CD4-positive, alpha-beta T cell treated with Interleukin-2 at 100 ng/mL for 4 hours (primary cell): ENCODE results near the gene TJAP1.
"Not testable (repeated sequence)": the region's sequence is repeated elsewhere in the genome, so short reads cannot be mapped to it uniquely, and the experiment has no call there.

ENCODE experiments used
- DNase-seq: peaks from one replicate; pipeline ENCODE4 v3.0.0-alpha.2; 2020; ENCODE audit warnings: low spot score

TJAP1 gene

DNA sequence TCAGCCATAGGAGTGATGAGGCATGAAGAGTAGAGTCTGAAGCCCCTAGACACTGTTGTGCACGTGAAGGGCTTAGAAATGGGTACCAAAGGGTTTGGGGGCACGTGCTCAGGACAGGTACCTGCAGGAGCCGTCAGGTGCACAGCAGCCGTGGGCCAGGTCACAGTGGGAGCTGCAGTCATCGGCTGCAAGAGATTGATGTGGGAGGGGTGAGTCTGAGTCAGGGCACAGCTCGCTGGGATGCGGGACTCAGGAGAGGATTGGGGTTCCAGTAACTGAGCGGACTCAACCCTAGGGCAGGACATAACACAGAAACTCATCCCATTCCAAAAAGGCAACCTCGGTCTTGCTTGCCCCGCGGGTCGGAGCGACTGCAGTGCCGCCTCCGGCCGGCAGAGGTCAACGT lies 23.1 kb upstream of the TJAP1 start:
- peak; percentile 70 for DNase-seq

DNA sequence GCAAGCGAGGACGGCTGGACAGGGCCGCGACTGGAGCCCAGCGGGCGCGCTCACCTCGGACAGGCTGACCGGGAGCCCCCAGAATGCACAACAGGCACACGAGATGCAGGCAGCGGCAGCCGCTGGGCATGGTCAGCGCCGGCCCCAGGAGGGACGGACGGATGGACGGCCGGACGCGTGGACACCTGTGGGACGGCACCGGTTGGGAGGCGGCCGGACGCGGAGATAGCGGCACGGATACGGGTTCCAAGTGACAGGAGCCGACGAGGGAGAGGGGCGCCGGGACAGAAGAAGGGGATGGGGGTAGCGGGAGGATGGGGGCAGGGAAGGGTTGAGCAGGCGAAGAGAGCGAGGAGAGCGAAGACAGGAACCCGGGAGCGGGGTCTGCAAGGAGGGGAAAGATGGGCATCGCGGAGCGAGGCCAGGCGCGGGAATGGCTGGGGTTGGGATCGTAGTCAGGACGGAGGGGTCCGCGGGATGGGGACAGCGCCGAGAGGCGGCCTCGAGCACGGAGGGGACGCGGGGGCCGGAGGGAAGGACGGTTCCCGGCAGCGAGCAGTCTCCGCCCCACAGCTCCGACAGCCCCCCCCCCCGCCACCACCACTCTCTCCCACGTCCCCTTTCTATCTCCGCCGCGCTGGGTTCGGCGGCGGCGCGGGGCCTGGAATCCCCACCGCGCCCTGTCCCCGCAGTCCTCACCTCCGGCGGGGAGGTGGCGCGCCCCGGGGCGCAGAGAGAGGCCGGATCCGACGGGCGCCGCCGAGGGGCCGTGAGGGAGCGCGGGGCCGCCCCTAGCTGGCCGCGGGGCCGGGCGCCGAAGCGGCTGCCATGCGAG lies 22.5 kb upstream of the TJAP1 start:
- peak; percentile 8 for DNase-seq

DNA sequence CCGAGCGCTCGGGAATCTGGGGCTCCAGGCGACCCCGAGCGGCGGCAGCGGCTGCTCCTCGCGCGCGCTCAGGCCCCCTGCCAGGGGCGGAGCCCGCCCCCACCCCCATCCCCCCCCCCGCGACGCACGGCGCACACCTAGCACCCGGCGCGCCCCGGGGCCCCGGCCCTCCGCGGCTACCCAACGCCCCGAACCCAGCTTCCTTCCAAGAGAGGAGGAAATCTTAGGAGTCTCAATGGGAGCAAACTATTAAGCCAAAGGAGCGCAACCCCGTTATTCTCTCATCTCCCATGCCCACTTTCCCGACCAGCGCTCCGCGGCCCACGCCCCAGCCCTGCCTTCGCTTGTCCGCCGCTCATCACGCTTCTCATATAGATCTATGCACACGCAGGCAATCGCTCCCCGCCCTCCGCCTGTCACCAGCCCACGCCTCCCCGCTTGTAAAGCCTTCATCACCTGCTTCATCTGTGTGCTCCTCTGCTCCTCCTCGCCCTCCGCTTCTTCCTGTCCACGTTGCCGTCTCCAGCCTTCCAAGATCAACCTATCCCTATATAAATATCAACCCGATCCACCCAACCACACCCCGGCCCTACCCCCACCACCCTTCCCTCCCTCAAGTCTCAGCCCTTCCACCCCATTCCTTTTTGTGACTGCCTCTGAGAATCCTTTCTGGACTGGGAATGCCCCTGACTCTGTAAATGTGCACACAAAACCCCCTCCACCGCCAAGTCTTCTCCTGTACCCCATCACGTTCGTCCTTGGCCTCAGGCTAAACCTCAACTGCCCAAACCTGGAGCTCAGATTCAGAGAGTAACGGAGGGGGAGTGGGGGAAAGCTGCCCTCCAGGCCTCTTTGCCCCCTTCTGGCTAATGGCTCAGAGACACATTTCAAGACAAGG lies 21.6 kb upstream of the TJAP1 start, which contains the start of gene DLK2:
TSS of gene DLK2 (minus strand) at position 18 of the 898 bp plus-strand sequence. CDS start 723 bp downstream, outside the sequence.
- peak; percentile 57 for DNase-seq

DNA sequence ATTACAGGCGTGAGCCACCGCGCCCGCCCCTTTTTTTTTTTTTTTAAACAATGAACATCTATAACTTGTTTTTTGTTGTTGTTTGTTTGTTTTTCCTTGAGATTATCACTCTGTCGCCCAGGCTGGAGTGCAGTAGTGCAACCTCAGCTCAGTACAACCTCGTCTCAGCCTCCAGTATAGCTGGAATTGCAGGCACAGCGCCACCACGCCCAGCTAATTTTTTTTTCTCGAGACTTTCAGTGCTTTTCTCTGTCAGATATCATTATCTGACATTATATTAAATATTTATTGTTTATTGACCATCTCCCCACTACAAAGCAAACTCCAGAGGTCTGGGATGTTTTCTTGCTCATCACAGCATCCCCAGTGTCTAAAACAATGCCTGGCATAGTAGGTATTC lies 19.7 kb upstream of the TJAP1 start:
- DNase-seq, result no peak

DNA sequence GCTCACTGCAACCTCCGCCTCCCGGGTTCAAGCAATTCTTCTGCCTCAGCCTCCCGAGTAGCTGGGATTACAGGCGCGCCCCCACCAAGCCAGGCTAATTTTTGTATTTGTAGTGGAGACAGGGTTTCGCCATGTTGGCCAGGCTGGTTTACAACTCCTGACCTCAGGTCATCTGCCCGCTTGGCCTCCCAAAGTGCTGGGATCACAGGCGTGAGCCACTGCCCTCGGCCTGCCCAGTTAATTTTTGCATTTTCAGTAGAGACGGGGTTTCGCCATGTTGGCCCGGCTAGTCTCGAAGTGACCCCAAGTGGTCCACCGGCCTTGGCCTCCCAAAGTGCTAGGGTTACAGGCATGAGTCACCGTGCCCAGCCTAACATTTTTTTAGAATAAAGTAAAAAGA lies 19.2 kb upstream of the TJAP1 start:
- DNase-seq, result not testable (repeated sequence)

DNA sequence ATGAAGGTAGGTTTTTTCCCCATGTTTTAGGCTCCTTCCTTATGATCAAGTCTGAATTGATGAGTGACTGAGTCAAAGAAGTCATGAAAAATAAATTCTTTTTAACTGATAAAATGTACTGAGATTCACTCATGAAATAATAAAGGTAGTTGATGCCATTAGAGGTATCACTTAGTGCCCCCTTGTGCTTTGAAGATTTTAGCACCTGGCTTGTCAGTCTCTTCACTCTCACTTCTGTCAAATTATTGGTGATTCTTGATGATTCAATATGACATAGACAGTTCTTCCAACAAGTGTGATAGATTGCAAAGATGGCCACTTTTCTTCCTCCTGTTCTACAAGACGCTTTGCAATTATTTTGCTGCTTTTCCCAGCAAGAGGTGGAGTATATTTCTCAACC lies 17.8 kb upstream of the TJAP1 start:
- DNase-seq, result no peak

DNA sequence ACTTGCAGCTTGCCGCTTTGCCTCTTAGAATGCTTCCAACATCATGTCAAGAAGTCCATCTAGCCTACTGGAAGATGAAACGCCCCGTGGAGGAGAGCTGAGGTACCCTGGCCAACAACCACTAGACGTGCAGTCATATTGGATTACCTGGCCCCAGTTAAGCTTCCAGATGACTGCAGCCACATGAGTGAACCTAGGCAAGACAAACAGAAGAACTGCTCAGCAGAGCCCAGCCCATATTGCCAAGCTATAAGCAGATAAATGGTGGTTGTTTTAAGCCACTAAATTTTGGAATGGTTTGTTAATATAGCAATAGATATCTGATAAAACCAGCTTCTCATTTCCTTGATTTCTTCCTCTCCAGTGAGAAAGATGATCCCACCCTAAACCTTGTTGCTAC lies 17.3 kb upstream of the TJAP1 start:
- no peak for DNase-seq

DNA sequence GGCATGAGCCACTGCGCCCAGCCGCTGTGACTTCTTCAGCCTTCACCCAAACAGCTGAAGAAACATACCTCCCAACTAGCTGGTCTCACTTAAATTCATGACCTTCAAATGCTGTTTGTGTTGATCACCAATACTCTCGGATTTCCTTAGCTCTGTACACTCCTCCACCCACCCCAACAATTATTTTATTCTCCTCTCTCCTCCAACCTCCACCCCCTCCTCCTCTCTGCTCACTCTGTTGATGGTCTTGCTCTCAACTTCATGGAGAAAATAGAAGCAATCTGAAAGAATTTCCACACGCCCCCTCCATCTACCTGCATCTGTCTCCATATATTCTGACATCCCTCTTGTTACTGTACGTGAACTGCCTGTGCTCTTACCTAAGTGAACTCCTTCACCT lies 15.4 kb upstream of the TJAP1 start:
- no peak for DNase-seq

DNA sequence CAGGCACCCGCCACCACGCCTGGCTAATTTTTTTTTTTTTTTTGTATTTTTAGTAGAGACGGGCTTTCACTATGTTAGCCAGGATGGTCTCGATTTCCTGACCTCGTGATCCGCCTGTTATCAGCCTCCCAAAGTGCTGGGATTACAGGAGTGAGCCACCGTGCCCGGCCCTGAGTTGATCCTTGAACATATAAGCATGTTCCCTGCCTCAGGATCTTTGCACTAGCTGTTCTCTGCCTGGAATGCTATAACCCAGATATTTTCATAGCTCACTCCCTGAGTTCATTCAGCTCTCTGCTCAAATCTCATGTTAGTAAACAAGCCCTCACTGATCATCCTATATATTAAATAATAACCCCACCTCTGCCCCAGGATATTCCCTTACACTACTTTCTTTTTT lies 13.0 kb upstream of the TJAP1 start:
- no peak for DNase-seq

DNA sequence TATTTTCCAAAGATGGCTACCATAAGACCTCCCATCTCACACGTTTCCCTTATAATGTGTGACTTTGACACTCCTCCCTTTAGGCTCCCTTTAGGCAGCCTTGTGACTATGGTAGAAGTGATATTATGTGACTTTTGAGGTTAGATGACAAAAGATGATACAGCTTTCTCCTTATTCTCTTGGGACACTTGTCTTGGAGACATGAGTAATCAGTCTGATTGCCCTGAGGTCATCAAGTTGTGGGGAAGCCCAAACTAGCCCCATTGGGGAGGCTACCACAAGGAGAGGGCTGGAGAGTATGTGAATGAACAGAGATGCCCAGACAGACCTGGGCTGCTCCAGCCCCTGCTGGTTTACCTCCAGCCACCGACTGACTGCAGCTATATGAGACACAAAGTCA lies 11.4 kb upstream of the TJAP1 start:
- no peak for DNase-seq

DNA sequence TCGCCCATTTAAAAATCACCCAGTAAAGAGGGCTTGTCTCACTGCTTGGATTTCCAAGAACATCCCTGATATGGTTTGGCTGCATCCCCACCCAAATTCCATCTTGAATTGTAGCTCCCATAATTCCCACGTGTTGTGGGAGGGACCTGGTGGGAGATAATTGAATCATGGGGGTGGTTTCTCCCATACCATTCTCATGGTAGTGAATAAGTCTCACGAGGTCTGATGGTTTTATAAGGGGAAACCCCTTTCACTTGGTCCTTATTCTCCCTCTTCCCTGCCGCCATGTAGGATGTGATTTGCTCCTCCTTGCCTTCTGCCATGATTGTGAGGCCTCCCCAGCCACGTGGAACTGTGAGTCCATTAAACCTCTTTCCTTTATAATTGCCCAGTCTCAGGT lies 10.1 kb upstream of the TJAP1 start:
- DNase-seq, result not testable (repeated sequence)

DNA sequence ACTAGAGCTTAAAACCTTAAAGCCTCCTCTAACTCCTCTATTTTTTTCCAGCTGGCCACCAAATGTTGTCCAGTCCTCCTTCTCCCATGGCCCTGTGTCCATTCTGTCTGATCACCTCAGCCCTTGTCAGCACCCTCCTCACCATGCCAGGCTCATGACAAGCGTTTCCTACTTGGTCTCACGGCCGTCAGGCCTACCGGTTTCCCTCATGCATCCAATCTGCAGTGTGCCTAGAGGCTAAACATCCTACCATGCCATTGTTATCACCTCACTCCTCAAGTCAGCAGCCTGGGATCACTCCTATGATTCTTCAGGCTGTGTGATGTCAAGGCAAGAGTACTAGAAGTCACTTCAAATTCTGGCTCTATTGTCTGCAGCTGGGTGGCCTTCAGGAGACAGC lies 9.6 kb upstream of the TJAP1 start:
- DNase-seq, result no peak

DNA sequence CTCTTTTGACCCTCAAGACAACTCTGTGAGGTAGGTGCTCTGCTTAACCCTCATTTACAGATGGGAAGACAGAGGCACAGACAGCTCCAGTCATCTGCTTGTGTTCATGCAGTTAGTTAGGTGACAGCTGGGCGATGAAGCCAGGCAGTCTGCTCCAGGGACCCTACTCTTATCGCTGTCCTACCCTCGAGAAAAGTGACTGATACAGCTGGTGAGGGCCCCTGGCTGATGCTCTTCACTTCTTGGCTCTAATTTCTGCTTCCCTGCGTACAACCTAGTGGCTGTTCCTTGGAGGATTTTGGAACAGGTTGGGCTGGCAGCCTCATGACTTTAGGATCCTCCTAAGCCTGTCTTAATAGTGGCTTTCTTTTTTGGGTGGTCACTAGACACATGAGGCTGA lies 9.1 kb upstream of the TJAP1 start:
- DNase-seq, result no peak

DNA sequence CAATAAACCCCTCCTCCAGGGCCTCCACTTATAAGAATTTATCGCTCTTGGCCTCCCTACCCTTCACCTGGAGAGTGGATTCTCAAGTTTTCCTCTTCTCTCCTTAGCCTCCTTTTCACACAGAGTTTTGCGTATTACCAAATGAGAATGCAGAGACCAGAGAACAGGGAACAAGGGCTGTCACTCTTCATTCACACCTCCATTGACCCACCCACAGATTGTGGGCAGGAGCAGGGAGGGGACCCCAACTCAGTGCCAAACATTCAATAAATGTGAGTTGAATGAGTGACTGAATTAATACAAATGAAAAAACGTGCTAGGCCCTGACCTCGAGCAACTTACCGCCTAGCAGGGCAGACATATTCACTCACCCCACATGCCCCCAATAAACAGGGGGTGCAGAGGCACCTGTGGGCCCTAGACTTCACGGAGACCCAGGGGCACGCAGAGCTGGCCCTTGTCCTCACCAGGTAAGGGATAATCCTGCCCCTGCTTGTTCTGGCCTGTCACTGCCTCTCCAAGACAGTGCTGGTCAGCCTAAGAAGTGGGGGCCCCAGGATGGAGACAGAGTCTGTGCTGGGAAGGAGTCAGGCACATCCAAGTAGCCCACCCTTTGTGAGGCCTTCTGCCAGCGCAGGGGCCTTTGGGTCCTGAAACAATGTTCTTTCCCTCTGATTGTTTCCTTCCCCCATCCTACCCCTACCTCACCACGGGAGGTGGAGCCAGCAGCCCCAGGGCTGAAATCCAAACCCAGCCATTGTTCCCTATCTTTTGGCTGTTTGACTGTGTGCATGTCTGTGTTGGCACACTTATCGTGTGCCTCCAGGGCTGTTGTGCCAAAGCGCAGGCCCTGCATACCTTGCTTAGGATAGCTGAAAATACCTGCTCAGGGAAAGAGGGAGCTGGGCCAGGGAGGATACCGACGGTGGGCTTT lies 8.4 kb upstream of the TJAP1 start:
- no peak for DNase-seq

DNA sequence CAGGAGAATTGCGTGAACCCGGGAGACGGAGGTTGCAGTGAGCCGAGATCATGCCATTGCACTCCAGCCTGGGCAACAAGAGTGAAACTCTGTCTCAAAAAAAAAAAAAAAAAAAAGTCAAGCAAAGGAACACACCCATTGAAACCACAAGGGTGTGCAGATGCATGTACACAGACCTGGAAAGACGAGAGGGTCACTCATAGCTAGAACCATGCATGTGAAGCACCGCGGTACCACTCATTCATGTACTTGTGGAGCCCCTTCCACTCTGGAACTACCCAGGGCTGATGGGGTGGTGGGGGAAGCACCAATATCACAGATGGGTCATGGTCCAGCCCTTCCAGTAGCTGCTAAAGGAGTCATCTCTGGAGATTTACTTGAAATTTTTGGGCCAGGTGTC lies 7.4 kb upstream of the TJAP1 start:
- DNase-seq, result no peak

DNA sequence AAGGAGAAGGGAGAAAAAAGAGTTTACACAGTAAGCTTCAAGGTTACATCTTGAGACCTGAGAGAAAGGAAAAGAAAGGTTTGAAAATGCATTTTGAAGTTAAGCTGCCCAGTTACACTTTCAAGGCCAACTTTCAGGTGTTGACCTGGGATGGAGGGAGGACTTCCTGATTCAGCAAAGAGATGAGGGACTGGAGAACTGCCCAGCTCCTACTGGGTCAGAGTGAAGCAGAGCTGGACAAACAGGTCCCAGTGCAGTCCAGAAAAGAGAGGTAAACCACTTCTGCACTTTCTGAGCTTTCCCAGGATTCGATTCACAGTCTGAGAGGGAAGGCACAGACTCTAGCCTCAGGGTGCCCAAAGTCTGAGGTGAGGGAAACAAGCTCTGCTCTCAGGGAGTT lies 6.0 kb upstream of the TJAP1 start:
- DNase-seq, result no peak

DNA sequence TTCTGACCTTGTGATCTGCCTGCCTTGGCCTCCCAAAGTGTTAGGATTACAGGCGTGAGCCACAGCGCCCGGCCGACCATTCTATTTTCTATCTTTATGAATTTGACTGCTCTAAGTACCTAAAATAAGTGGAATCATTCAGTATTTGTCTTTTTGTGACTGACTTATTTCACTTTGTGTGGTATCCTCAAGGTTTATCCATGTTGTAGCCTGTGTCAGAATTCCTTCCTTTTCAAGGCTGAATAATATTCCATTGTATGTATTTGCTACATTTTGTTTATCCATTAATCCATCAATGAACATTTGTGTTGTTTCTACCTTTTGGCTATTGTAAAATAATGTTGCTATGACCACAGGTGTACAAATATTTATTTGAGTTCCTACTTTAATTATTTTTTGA lies 4.9 kb upstream of the TJAP1 start:
- no peak for DNase-seq

DNA sequence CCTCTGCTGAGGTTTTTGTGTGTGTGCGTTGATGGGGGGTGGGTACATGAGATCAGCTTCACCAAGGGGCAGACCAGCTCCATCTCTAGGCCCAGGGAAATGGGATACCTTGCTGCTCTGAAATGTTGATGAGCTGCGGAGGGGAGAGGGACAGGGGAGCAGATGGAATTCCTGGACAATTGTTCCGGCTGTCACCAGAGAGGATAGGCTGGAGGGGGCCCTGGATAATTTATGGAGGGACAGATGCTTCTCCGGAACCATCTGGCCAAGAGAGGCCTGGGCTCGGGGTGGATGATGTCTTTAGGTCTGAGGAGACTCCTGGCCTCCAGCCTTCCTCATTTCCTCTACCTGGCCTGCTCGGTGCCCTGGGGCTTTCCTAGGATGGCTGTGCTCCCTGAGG lies 1.9 kb upstream of the TJAP1 start:
- no peak for DNase-seq

DNA sequence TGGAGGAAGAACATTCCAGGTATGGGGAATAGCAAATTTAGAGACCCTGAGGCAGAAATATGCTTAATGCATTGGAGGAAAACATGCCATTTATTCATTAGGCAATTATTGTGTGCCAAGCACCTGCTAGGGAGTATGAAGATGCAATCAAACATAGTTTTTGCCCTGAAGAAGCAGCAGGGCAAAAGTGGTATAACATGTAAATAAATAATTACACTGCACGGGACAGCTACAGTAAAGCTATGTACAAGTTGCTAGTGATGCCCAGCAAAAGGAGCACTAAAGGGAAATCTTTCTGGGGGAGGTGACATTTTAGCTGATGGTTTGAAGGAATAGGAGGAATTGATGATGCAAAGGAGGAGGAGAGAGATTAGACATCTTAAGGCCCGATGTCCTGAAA lies 624 bp upstream of the TJAP1 start:
- no peak for DNase-seq

DNA sequence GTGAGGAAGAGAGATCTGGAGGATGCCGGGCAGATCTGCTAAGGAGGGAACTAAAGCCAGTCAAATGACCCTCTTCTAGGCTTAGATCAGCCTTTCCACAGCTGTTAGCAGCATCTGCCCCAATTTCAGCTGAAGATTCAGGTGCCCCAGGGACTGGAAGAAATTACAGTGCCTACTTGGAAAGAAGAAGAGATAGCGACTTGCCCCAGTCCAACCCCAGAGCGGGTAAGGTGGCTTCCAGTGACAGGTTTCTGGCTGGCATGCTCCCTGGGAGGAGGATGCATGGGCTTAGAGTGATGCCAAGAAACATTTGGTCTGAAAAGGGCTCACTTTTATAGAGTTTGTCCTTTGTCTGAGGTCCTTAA lies 620 bp downstream of the TJAP1 start:
- no peak for DNase-seq

DNA sequence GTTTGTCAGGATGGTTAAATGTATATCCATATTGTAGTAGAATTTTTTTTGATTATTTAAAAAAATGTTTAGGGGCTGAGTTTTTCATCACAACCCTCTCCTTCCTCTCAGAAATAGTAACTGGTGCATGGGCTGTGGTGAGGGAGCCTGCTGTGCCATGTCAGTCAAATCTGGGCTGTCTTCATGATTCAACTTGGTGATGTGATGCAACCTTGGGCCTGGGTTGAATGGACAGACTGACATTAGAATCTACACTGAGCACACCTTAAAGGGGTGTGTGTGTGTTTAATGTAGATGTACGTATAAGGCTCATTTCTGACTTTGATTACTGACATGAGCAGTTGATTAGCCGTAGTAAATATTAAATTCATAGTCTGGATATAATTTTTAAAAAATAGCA lies 3.7 kb downstream of the TJAP1 start:
- DNase-seq, result no peak

DNA sequence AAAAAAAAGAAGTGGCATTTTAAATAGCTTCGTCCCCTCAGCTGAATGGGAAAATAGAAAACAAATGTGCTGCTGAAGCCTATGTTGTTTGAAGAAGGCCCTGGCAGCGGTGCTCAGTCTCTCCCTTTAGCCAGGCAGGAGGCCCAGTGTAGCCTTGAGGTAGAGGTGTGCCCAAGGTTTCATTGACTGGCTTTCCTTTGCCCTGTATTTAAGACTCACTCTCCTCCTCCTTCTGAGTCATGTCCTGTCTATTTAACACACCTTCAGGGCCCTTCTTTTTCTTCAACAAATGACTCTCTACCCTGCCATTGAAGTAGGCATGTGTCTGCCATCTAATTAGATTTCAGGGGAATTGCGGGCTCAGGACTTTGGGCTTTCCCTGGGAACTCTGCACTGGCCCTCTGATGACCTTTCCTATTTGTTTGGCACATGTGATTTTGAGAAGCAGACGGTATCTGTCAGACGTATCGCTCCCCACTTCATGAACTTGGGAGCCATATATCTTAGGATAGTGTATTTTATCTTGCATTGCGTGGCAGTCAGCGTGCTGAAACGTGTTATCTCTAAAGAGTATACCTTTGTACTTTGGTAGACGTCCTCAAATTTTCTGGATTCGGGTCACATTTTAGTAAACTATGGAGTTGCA lies 4.3 kb downstream of the TJAP1 start:
- no peak for DNase-seq
